ENCODE data around the gene ARPC3.

DNA sequence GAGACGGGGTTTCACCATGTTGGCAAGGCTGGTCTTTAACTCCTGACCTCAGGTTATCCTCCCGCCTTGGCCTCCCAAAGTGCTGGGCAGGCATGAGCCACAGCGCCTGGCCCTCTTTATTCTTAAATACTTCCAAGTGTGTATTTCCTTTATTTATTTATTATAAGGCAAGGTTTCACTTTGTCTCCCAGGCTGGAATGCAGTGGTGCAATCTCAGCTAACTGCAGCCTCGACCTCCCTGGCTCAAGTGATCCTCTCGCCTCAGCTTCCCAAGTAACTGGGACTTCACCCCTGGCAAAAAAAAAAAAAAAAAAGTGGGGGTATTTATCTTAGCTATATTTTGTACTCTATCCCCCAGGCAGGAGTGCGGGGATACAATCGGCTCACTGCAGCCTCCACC lies 25.3 kb upstream of the ARPC3 start:
- no peak for TF ChIP-seq TCF7L2 (IDR thresholded peaks at IDR 0.05; ENCODE audit: borderline replicate concordance, extremely low read depth, insufficient read depth, insufficient read length)
- TF ChIP-seq FOSL1 (IDR thresholded peaks at IDR 0.05; ENCODE audit: low read depth), result no peak
- no peak for TF ChIP-seq POLR2A (IDR thresholded peaks at IDR 0.05; ENCODE audit: borderline replicate concordance, extremely low read depth, insufficient read depth, insufficient read length)
- TF ChIP-seq CEBPB (IDR thresholded peaks at IDR 0.05; ENCODE audit: low read depth), result no peak
- TF ChIP-seq YY1 (IDR thresholded peaks at IDR 0.05; ENCODE audit: extremely low read depth, insufficient replicate concordance, low read depth, low read length), result no peak
